Effector memory CD8-positive, alpha-beta T cell (primary cell): ENCODE measurements around the gene SMAD7.
A peak's percentile ranks its signal among the peaks of the same experiment; 100 is the strongest.

Source experiments
- ATAC-seq: fragments of 150-1000 bp; cut with Tn5 transposase; replicated peaks from 2 replicates; pipeline ENCODE4 v1.10.0; 2021; ENCODE audit warnings: mild to moderate bottlenecking, moderate library complexity
- DNase-seq, 3 experiments: peaks; one replicate each; pipeline ENCODE4 v3.0.0; 2021
- H3K27ac Mint-ChIP-seq, 2 donors: one replicate each; pipeline ENCODE4 v1.8.0; 2022; ENCODE audit warnings: mild to moderate bottlenecking in 2 of 2, mixed read lengths in 2 of 2, moderate library complexity in 2 of 2
- H3K27me3 Mint-ChIP-seq, 2 donors: one replicate each; pipeline ENCODE4 v1.8.0; 2022; ENCODE audit warnings: mixed read lengths in 2 of 2
- H3K36me3 Mint-ChIP-seq: one replicate; pipeline ENCODE4 v1.8.0; 2022; ENCODE audit warnings: mild to moderate bottlenecking, moderate library complexity, mixed read lengths; ENCODE audit not compliant: insufficient read depth
- H3K4me1 Mint-ChIP-seq, 2 donors: one replicate each; pipeline ENCODE4 v1.8.0; 2022; ENCODE audit warnings: low read depth in 2 of 2, mixed read lengths in 2 of 2
- H3K4me3 Mint-ChIP-seq, 2 donors: one replicate each; pipeline ENCODE4 v1.8.0; 2022; ENCODE audit warnings: mild to moderate bottlenecking in 2 of 2, mixed read lengths in 2 of 2, moderate library complexity in 2 of 2
- H3K9me3 Mint-ChIP-seq, 2 donors: one replicate each; pipeline ENCODE4 v1.8.0; 2022; ENCODE audit warnings: mixed read lengths in 2 of 2

Gene SMAD7

DNA sequence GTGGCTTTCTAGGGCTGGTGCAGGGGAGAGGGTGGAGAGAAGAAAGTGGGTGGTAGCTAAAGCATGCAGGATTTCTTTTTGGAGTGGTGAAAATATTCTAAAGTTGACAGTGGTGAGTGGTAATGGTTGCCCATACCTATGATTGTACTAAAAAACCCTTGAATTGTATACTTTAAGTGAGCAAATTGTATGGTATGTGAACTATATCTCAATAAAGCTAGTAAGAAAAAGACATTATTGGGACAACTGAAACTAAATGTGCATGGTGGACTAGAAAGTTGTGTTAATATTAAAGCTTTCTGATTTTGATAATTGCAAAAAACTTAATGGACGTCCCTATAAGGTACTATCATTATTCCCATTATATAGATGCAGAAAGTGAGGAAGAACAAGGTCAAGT is 50.3 kb downstream of the SMAD7 start:
- Mint-ChIP-seq H3K9me3 (peaks cover 3 to 15% of the 10 kb centered on the region in 2 donors), H3K36me3 (no peaks in the 10 kb centered on the region), H3K27ac (no peak overlapping the region), H3K27me3 (no peaks in the 10 kb centered on the region), H3K4me1 (peaks cover 9 to 11% of the 10 kb centered on the region in 2 donors), H3K4me3 (no peak overlapping the region)
- ATAC-seq, result no peak
- DNase-seq, result no peak

DNA sequence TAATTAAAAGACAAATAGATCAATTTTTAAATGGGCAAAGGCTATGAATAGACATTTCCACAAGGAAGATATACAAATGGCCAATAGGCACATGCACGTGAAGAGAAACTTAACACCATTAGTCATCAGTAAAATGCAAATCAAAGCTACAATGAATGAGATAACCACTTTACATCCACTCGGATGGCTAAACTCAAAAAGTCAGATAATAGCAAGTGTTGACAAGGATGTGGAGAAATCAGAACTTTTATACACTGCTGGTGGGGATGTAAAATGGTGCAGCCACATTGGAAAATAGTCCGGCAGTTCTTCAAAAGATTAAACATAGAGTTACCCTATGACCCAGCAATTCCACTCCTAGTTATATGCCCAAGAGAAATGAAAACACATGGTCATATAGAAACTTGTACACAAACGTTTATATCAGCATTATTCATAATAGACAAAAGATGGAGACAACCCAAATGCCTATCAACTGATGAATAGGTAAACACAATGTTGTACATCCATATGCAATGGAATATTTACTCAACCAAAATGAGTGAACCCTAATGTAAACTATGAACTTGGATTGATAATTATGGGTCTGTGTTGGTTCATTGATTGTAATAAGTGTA is 51.1 kb downstream of the SMAD7 start:
- ATAC-seq, result no peak
- no peak overlapping the region for H3K4me3 Mint-ChIP-seq

GRCh38 chr18:48898521-48898920 is 52.2 kb downstream of the SMAD7 start:
- Mint-ChIP-seq H3K4me1 (peaks cover 9 to 15% of the 10 kb centered on the region in 2 donors), H3K9me3 (no peaks in the 10 kb centered on the region), H3K36me3 (peaks cover 2% of the 10 kb centered on the region), H3K27ac (no peak overlapping the region), H3K4me3 (no peak overlapping the region), H3K27me3 (no peaks in the 10 kb centered on the region)
- no peak for ATAC-seq
- no peak for DNase-seq

More for the DNA sequence above, 51.1 kb downstream of the SMAD7 start:
- Mint-ChIP-seq H3K36me3 (peaks cover 1% of the 10 kb centered on the region), H3K27ac (no peak overlapping the region), H3K27me3 (no peaks in the 10 kb centered on the region), H3K4me1 (peaks cover 9 to 15% of the 10 kb centered on the region in 2 donors), H3K9me3 (peaks cover 1 to 8% of the 10 kb centered on the region in 2 donors)
- DNase-seq, result no peak

DNA sequence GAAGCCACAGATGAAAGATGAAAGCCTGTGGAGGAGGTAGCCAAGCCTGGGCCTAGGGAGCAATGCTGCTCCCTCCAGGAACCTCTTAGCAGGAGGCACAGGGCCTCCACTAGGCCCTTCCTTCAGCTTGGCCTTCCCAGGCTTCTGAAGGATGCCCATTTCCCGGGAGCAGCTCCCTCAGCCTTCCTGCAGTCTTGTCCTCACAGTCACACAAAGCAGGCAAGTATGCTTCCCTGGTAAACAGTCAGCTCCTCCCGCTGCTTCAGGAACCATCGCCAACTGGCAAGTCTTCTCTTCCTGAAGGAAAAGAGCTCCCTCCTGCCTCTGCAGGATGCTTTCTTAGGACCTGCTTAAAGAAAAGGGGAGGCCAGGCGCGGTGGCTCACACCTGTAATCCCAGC is 53.2 kb downstream of the SMAD7 start:
- Mint-ChIP-seq H3K4me3 (no peak overlapping the region), H3K4me1 (peaks cover 9 to 15% of the 10 kb centered on the region in 2 donors), H3K36me3 (peaks cover 2% of the 10 kb centered on the region), H3K27ac (no peak overlapping the region), H3K27me3 (no peaks in the 10 kb centered on the region), H3K9me3 (no peaks in the 10 kb centered on the region)
- DNase-seq (no peak), ATAC-seq (no peak)

GRCh38 chr18:48896875-48897511 is 53.8 kb downstream of the SMAD7 start:
- peak; percentile 75 for ATAC-seq
- Mint-ChIP-seq H3K9me3 (no peaks in the 10 kb centered on the region), H3K4me1 (peaks cover 9 to 15% of the 10 kb centered on the region in 2 donors), H3K4me3 (no peak overlapping the region), H3K27me3 (no peaks in the 10 kb centered on the region), H3K27ac (peak overlapping the region in 1 of 2 donors; percentile 57), H3K36me3 (peaks cover 2% of the 10 kb centered on the region)
- DNase-seq, result no peak

- Mint-ChIP-seq H3K36me3 (peaks cover 2% of the 10 kb centered on the region), H3K27ac (peak overlapping the region; percentile 27 to 57), H3K4me1 (peaks cover 9 to 15% of the 10 kb centered on the region in 2 donors), H3K27me3 (no peaks in the 10 kb centered on the region), H3K4me3 (no peak overlapping the region), H3K9me3 (no peaks in the 10 kb centered on the region)
- DNase-seq, result no peak
- ATAC-seq, result no peak
Measured at GRCh38 chr18:48896326-48896874, 54.4 kb downstream of the SMAD7 start.

DNA sequence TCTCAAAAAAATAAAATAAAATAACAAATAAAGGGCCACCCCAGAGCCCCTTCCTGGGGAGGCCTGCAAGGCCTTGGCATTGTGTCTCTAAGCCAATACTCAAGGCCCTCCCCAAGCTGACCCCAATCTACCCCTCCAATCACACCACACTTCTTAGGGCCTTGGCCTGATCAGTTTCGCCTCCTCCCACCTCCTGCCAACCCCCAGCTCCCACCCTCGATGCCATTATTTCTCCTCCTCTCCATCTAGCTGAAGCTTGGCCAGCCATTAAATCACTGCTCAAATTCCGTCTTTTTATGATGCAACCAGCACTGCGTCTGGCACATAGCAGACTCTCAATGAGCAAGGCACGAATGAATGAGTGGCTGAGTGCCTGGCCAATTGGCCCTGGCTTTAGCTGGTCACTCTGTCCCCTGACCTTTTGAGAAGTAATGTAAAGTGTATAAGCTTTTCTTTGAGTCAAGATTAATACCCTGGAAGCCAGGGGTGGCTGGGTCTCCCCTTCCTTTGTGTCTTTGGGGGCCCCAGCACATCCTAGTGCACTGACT is 55.9 kb downstream of the SMAD7 start:
- DNase-seq (no peak), ATAC-seq (no peak)
- no peaks in the 10 kb centered on the region for H3K27me3 Mint-ChIP-seq
- H3K4me3 Mint-ChIP-seq, result no peak overlapping the region
- peak overlapping the region in 1 of 2 donors; percentile 59 for H3K27ac Mint-ChIP-seq
- H3K9me3 Mint-ChIP-seq, result no peaks in the 10 kb centered on the region
- peaks cover 5% of the 10 kb centered on the region for H3K36me3 Mint-ChIP-seq
- peaks cover 9 to 14% of the 10 kb centered on the region in 2 donors for H3K4me1 Mint-ChIP-seq

DNA sequence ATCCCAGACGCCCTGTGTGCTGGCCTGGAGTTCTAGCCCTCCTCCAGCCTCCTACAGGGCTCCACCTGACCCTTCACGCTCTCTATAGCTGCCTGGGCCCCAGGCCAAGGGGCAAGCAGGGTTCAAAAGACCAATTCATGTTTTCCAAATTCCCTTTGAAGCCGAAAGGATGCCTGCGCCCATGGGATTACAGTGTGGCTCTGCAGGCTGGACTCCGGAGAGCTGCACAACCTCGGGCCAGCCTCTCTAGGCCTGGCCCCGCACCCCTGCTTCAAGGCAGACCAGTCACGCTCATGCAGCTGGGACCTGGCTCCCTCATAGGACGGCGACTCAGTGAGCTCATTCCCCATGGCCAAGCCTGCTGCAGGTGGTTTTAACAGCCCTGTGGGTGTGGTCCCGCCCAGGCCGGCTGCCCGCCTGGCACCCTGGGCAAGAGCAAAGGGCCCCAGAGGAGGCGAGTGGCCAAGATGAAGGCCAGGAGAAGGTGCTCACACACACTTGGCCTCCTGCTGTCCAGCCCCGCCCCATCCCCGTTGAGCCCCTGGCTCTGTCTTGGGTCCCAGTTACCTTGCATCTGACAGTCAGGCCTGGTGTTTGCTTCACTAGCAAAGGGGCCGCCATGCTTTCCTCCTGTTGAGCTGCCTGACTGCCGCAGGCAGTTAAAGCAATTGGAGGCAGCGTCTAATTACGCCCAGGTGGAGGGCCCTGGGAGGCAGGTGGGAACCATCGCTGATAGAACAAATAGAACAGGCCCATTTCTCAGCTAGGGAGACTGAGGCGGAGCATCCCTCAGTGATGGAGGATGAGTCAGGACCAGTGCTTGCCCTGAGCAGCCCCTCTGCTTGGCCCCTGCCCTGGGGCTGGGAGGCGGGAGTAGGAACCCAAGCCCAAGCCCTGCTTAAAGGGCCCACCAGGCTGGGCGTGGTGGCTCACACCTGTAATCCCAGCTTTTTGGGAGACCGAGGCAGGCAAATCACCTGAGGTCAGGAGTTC is 56.9 kb downstream of the SMAD7 start:
- no peak for ATAC-seq
- DNase-seq, result no peak
- Mint-ChIP-seq H3K36me3 (peaks cover 5% of the 10 kb centered on the region), H3K27me3 (no peaks in the 10 kb centered on the region), H3K9me3 (no peaks in the 10 kb centered on the region), H3K27ac (no peak overlapping the region), H3K4me3 (no peak overlapping the region), H3K4me1 (peaks cover 9 to 14% of the 10 kb centered on the region in 2 donors)

DNA sequence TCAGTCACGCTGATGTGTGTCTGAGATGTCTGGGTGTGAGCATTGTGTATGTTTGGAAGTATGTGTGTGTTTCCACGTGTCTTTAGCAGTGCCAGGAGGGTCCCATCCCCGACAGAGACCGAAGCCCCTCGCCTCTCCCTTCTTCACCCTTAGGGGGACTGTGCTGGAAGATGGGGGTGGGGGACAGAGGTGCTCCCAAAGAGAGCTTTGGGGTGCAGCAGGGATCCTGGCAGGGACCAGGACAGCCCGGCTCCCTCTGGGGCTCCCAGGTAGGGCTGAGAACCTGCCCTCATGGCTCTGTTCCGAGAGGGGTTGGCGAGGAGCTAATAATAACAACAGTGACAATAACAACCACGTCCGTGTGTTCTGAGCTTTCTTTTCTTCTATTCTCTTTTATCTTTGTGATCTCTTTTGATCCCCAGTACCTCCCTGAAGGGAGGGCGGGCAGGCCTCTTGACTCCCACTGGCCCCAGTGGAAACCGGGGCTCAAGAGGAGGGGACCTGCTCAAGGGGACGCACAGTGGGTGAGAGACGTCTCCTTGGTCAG is 57.6 kb downstream of the SMAD7 start:
- ATAC-seq (no peak), DNase-seq (no peak)
- peaks cover 9 to 14% of the 10 kb centered on the region in 2 donors for H3K4me1 Mint-ChIP-seq
- H3K4me3 Mint-ChIP-seq, result no peak overlapping the region
- peaks cover 5% of the 10 kb centered on the region for H3K36me3 Mint-ChIP-seq
- no peaks in the 10 kb centered on the region for H3K27me3 Mint-ChIP-seq
- no peak overlapping the region for H3K27ac Mint-ChIP-seq
- no peaks in the 10 kb centered on the region for H3K9me3 Mint-ChIP-seq

GRCh38 chr18:48892146-48892855 is 58.5 kb downstream of the SMAD7 start:
- Mint-ChIP-seq H3K4me1 (peaks cover 9 to 15% of the 10 kb centered on the region in 2 donors), H3K27me3 (no peaks in the 10 kb centered on the region), H3K27ac (peak overlapping the region in 1 of 2 donors; percentile 53), H3K4me3 (no peak overlapping the region), H3K9me3 (no peaks in the 10 kb centered on the region), H3K36me3 (peaks cover 5% of the 10 kb centered on the region)
- ATAC-seq (no peak), DNase-seq (no peak)

GRCh38 chr18:48891721-48892120 is 59.0 kb downstream of the SMAD7 start:
- H3K4me3 Mint-ChIP-seq, result no peak overlapping the region
- H3K9me3 Mint-ChIP-seq, result no peaks in the 10 kb centered on the region
- no peak for DNase-seq
- ATAC-seq, result no peak
- peaks cover 5% of the 10 kb centered on the region for H3K36me3 Mint-ChIP-seq
- no peaks in the 10 kb centered on the region for H3K27me3 Mint-ChIP-seq
- peak overlapping the region in 1 of 2 donors; percentile 53 for H3K27ac Mint-ChIP-seq
- H3K4me1 Mint-ChIP-seq, result peaks cover 6 to 14% of the 10 kb centered on the region in 2 donors

DNA sequence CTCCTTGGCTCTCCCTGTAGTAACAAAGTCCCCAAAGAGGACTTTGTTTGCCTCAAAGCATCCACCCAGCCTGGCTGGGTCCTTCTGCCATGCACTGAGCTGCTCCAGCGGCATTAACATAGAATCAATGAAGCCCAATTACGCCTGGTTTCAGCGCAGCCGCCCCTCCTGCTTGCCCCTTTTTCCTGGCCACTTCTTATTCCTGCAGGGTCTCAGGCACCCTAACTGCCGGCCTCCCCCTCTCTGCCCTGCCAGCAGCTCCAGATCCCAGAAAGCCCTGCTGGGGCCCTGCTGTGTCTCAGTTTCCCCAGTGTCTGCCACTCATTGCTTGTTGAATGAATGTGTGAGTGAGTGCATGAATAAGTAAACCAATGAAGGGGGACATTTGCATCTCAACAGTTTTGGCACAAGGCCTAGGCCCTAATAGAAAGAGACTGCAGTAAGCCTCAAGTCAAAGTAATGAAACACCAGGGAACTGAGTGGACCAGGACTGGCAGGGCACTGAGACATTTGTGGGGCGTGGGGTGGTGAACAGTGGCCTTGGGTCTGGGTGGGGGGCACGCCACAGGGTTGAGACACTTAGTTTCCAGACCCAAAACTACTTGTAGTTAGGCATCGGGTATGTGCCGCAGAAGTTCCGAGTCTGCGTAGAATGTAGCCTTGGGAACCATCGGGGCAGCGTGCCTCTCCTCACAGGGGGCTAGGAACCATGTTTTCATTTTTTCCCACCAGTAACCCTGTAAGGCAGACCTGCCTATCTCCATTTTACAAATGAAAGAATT is 60.6 kb downstream of the SMAD7 start:
- Mint-ChIP-seq H3K36me3 (peaks cover 5% of the 10 kb centered on the region), H3K4me1 (peaks cover 0 to 10% of the 10 kb centered on the region in 2 donors), H3K9me3 (no peaks in the 10 kb centered on the region), H3K27ac (peak overlapping the region in 1 of 2 donors; percentile 59), H3K4me3 (no peak overlapping the region), H3K27me3 (no peaks in the 10 kb centered on the region)
- DNase-seq, result no peak
- no peak for ATAC-seq
